Measurements from ENCODE around the gene HBQ1. TPM values are rescaled to one million over a fixed set of nuclear protein-coding genes. Genes with fewer than 3 reads are reported as not detected.
"Not testable (repeated sequence)": the region's sequence is repeated elsewhere in the genome, so short reads cannot be mapped to it uniquely, and the experiment has no call there.

HBQ1 gene
- total RNA-seq, 1 donor from 2014 or later, result 0.60 TPM

DNA sequence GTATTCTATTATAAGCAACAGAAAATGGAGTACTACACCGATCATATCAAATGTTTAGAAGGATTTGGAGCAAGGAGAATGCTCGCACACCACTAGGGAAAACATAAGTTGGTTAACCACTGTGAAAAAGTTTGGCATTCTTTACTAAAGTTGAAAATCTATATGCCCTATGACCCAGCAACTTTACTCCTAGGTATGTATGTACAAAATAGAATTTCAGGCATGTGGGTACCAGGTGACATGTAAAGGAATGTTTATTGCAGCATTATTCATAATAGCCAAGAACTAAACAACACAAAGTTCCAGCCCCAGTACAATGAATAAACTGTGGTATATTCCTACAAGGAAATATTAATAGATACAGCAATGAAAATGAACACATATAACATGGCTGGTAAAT is 33.6 kb upstream of the HBQ1 start:
- no peaks in the 10 kb centered on the region for H3K4me1 Mint-ChIP-seq (ENCODE audit: low read depth)
- peaks cover 52% of the 10 kb centered on the region for H3K27me3 Mint-ChIP-seq
- H3K4me3 Mint-ChIP-seq (ENCODE audit: low read depth), result no peak overlapping the region
- TF ChIP-seq, protein P1, sequence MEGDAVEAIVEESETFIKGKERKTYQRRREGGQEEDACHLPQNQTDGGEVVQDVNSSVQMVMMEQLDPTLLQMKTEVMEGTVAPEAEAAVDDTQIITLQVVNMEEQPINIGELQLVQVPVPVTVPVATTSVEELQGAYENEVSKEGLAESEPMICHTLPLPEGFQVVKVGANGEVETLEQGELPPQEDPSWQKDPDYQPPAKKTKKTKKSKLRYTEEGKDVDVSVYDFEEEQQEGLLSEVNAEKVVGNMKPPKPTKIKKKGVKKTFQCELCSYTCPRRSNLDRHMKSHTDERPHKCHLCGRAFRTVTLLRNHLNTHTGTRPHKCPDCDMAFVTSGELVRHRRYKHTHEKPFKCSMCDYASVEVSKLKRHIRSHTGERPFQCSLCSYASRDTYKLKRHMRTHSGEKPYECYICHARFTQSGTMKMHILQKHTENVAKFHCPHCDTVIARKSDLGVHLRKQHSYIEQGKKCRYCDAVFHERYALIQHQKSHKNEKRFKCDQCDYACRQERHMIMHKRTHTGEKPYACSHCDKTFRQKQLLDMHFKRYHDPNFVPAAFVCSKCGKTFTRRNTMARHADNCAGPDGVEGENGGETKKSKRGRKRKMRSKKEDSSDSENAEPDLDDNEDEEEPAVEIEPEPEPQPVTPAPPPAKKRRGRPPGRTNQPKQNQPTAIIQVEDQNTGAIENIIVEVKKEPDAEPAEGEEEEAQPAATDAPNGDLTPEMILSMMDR (IDR thresholded peaks at IDR 0.05; ENCODE audit: unreplicated experiment), result no peak
- H3K9me3 Mint-ChIP-seq (ENCODE audit: low read depth), result no peaks in the 10 kb centered on the region
- no peak for DNase-seq (ENCODE audit: low spot score, unreplicated experiment)
- H3K36me3 Mint-ChIP-seq (ENCODE audit: insufficient read depth), result no peaks in the 10 kb centered on the region
- H3K27ac Mint-ChIP-seq, result no peak overlapping the region

GRCh38 chr16:149024-149660 is 31.1 kb upstream of the HBQ1 start:
- Mint-ChIP-seq H3K27ac (no peak overlapping the region), H3K36me3 (ENCODE audit: insufficient read depth) (no peaks in the 10 kb centered on the region), H3K4me1 (ENCODE audit: low read depth) (no peaks in the 10 kb centered on the region), H3K9me3 (ENCODE audit: low read depth) (no peaks in the 10 kb centered on the region), H3K27me3 (peaks cover 59% of the 10 kb centered on the region), H3K4me3 (ENCODE audit: low read depth) (no peak overlapping the region)
- no peak for DNase-seq (ENCODE audit: low spot score, unreplicated experiment)
- TF ChIP-seq, protein P1 (IDR thresholded peaks at IDR 0.05; ENCODE audit: unreplicated experiment), result no peak

- Mint-ChIP-seq H3K27ac (no peak within 1 kb of the TSS), H3K27me3 (peaks cover 61% of the 10 kb centered on the region), H3K4me3 (ENCODE audit: low read depth) (no peak within 1 kb of the TSS), H3K36me3 (ENCODE audit: insufficient read depth) (no peaks in the 10 kb centered on the region), H3K9me3 (ENCODE audit: low read depth) (no peaks in the 10 kb centered on the region), H3K4me1 (ENCODE audit: low read depth) (peaks cover 3% of the 10 kb centered on the region)
- DNase-seq (ENCODE audit: low spot score, unreplicated experiment), result no peak
- TF ChIP-seq, protein P1 (IDR thresholded peaks at IDR 0.05; ENCODE audit: unreplicated experiment), result no peak
Observed at GRCh38 chr16:152141-153128, 27.8 kb upstream of the HBQ1 start, which contains the start of gene HBZ. Gene HBZ (plus strand): TSS chr16:152644. CDS start chr16:152910, 266 bp downstream.

DNA sequence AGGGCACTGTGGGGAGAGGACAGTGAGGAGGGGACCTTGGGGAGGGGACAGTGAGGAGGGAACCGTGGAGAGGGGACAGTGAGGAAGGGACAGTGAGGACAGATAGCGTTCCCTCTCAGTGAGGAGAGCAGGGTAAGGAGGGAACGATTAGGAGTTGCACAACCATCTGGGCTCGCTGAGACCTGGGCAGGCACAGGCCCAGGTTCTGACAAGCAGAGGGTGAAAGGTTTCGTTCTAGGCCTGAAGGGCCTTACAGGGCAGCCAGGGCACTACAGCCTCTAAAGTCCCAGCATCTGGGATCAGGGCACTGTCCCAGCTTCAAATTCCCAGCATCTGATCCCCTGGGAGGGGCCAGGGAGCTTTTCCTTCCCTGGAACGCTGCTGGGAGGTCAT is 27.1 kb upstream of the HBQ1 start:
- not testable (repeated sequence) for H3K9me3 Mint-ChIP-seq (ENCODE audit: low read depth); H3K36me3 Mint-ChIP-seq (ENCODE audit: insufficient read depth); H3K4me3 Mint-ChIP-seq (ENCODE audit: low read depth); H3K4me1 Mint-ChIP-seq (ENCODE audit: low read depth); DNase-seq (ENCODE audit: low spot score, unreplicated experiment); H3K27ac Mint-ChIP-seq
- peaks cover 67% of the 10 kb centered on the region for H3K27me3 Mint-ChIP-seq

- H3K4me1 Mint-ChIP-seq (ENCODE audit: low read depth); H3K36me3 Mint-ChIP-seq (ENCODE audit: insufficient read depth); DNase-seq (ENCODE audit: low spot score, unreplicated experiment); H3K4me3 Mint-ChIP-seq (ENCODE audit: low read depth); H3K27ac Mint-ChIP-seq; H3K9me3 Mint-ChIP-seq (ENCODE audit: low read depth): not testable (repeated sequence)
- peaks cover 66% of the 10 kb centered on the region for H3K27me3 Mint-ChIP-seq
Observed at GRCh38 chr16:153550-154216, 26.6 kb upstream of the HBQ1 start.

Data from progenitor cell of endocrine pancreas (in vitro differentiated cells).